CD14-positive monocyte (primary cell): Measurements from ENCODE around the gene BMX. TPM values are rescaled to one million over a fixed set of nuclear protein-coding genes. Genes with fewer than 3 reads are reported as not detected.

Source experiments
- DNase-seq, 3 donors: peaks; one replicate each; pipeline ENCODE4 v3.0.0-alpha.2; 2011 to 2022
- H2AFZ ChIP-seq: 2 replicates; pipeline ENCODE4 v1.6.0; 2012; ENCODE audit warnings: mild to moderate bottlenecking, low read depth, low read length, inconsistent platforms; ENCODE audit not compliant: insufficient read depth, poor library complexity, severe bottlenecking
- H3K27ac ChIP-seq, 2 donors: 1 replicate in 1 of 2; 2 replicates in 1 of 2; pipeline ENCODE4 v1.5.1; 2012 to 2013; ENCODE audit warnings: low read length in 2 of 2, control low read depth in 1 of 2, inconsistent platforms in 1 of 2, low read depth in 1 of 2, mild to moderate bottlenecking in 1 of 2
- H3K27me3 ChIP-seq, 2 donors: one replicate each; pipeline versions ENCODE4 v1.6.0 to v1.6.1; 2011 to 2013; ENCODE audit warnings: low read length in 2 of 2; ENCODE audit not compliant: control insufficient read depth in 2 of 2, insufficient read depth in 2 of 2
- H3K36me3 ChIP-seq, 2 donors: replicated peaks in 1 of 2; 1 replicate in 1 of 2; 2 replicates in 1 of 2; pipeline versions ENCODE4 v1.5.1 to v1.6.1; 2012 to 2013; ENCODE audit warnings: low read length in 2 of 2, control low read depth in 1 of 2, inconsistent platforms in 1 of 2, mild to moderate bottlenecking in 1 of 2; ENCODE audit not compliant: insufficient read depth in 2 of 2, control insufficient read depth in 1 of 2
- H3K4me1 ChIP-seq, 2 donors: 1 replicate in 1 of 2; 2 replicates in 1 of 2; pipeline versions ENCODE4 v1.5.1 to v1.6.1; 2012 to 2013; ENCODE audit warnings: low read length in 2 of 2, control low read depth in 1 of 2, inconsistent platforms in 1 of 2, mild to moderate bottlenecking in 1 of 2, moderate library complexity in 1 of 2; ENCODE audit not compliant: insufficient read depth in 2 of 2, control insufficient read depth in 1 of 2
- H3K4me2 ChIP-seq: replicated peaks from 2 replicates; pipeline ENCODE3; 2012; ENCODE audit warnings: low read length, moderate library complexity, mild to moderate bottlenecking; ENCODE audit not compliant: poor library complexity, severe bottlenecking; ENCODE audit errors: extremely low read depth
- H3K4me3 ChIP-seq, 3 experiments: fragments of 200-600 bp in 1 of 3; sonication (generic) in 1 of 3; replicated peaks in 1 of 3; 1 replicate in 2 of 3; 2 replicates in 1 of 3; pipeline ENCODE4 v1.5.1; 2011 to 2013; ENCODE audit warnings: low read length in 3 of 3, mild to moderate bottlenecking in 3 of 3, control low read depth in 2 of 3, low read depth in 2 of 3, inconsistent platforms in 1 of 3, moderate library complexity in 1 of 3
- H3K79me2 ChIP-seq: 2 replicates; pipeline ENCODE4 v1.6.0; 2012; ENCODE audit warnings: mild to moderate bottlenecking, control low read depth, inconsistent platforms, low read length, moderate library complexity; ENCODE audit not compliant: insufficient read depth
- H3K9ac ChIP-seq: 2 replicates; pipeline ENCODE4 v1.6.0; 2017; ENCODE audit warnings: low read length, mild to moderate bottlenecking; ENCODE audit not compliant: insufficient read depth, poor library complexity, severe bottlenecking
- H3K9me3 ChIP-seq, 2 donors: replicated peaks in 1 of 2; 1 replicate in 1 of 2; 2 replicates in 1 of 2; pipeline versions ENCODE4 v1.5.1 to v1.6.1; 2012 to 2013; ENCODE audit warnings: low read length in 2 of 2, control low read depth in 1 of 2; ENCODE audit not compliant: control insufficient read depth in 1 of 2, insufficient read depth in 1 of 2
- H4K20me1 ChIP-seq: 2 replicates; pipeline ENCODE4 v1.6.0; 2012; ENCODE audit warnings: mild to moderate bottlenecking, low read length, control low read depth, moderate library complexity; ENCODE audit not compliant: insufficient read depth
- H3K27ac Mint-ChIP-seq, 7 donors: one replicate each; pipeline ENCODE4 v1.8.0; 2020; ENCODE audit warnings: mild to moderate bottlenecking in 7 of 7, mixed read lengths in 7 of 7, moderate library complexity in 6 of 7, inconsistent platforms in 2 of 7
- H3K27me3 Mint-ChIP-seq, 3 donors: one replicate each; pipeline ENCODE4 v1.8.0; 2021 to 2022; ENCODE audit warnings: low read depth in 3 of 3, mild to moderate bottlenecking in 3 of 3, mixed read lengths in 3 of 3, moderate library complexity in 3 of 3, inconsistent platforms in 1 of 3
- H3K36me3 Mint-ChIP-seq, 2 donors: one replicate each; pipeline ENCODE4 v1.8.0; 2020; ENCODE audit warnings: mixed read lengths in 2 of 2, inconsistent platforms in 1 of 2, mild to moderate bottlenecking in 1 of 2
- H3K4me1 Mint-ChIP-seq: one replicate; pipeline ENCODE4 v1.8.0; 2020; ENCODE audit warnings: mild to moderate bottlenecking, mixed read lengths
- H3K4me3 Mint-ChIP-seq, 2 donors: one replicate each; pipeline ENCODE4 v1.8.0; 2020; ENCODE audit warnings: mild to moderate bottlenecking in 2 of 2, mixed read lengths in 2 of 2, moderate library complexity in 1 of 2
- H3K9me3 Mint-ChIP-seq, 7 donors: one replicate each; pipeline ENCODE4 v1.8.0; 2020 to 2022; ENCODE audit warnings: mixed read lengths in 7 of 7, mild to moderate bottlenecking in 6 of 7, moderate library complexity in 6 of 7, inconsistent platforms in 2 of 7
- WGBS: methylation state at CpG from one replicate; pipeline ENCODE4 v1.1.5; 2013; ENCODE audit warnings: missing lambda C conversion rate; ENCODE audit not compliant: insufficient coverage; 5-methylcytosine and 5-hydroxymethylcytosine counted together
- intact Hi-C, 2 donors: fragments of 100-400 bp; cut with micrococcal nuclease; formaldehyde crosslinking; loops; one replicate each; pipeline versions ENCODE4 v1.15.0 to v1.15.1; 2023
- polyA plus RNA-seq, 3 donors: library from polyadenylated mRNA; depleted of rRNA in 1 of 3; unstranded in 2 of 3; stranded (reverse) in 1 of 3; fragments of 300-500 nt in 2 of 3; fragments of >200 nt in 1 of 3; fragmentation: Illumina TruSeq in 2 of 3; gene quantifications; 1 replicate in 2 of 3; 2 replicates in 1 of 3; pipeline ENCODE4 v1.2.3, GENCODE V29; 2012 to 2021
- TF ChIP-seq, protein P1 (sequence below): fragments of 200-600 bp; IDR thresholded peaks from one replicate; pipeline ENCODE4 v1.8.0; 2022; ENCODE audit warnings: antibody characterized with exemption, mild to moderate bottlenecking

Gene BMX
- polyA plus RNA-seq, 3 donors: 0.15 to 0.26 (median 0.22) TPM

DNA sequence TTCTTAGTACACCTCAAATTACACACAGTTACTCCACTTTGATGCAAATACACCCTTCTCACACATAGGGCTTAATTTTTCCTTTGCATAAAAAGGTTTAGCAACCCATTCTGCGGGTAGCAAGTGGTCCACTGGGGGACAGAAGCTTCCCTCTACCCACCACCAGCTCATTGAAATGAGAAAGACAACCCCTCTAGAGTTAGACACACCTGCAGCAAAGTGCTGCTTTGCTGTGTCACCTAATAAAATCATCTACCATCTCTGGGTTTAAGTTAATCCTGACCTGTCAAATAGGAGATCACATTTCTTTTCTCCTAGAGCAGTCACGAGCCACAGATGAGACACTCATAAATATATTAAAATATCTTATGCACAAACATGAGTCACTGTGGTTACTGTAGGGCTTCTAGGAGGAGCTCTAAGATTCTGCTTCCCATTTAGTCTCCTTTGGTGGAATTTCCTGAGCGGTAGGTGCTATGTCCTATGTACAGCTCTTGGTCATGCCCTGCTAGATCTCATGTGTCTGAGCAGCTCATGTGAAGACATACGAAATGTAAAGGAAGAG is 11.9 kb downstream of the BMX start:
- Histone ChIP-seq H3K4me3 (no peak overlapping the region), H3K27ac (no peak overlapping the region), H3K27me3 (peaks cover 0 to 57% of the 10 kb centered on the region in 2 donors), H3K79me2 (no peaks in the 10 kb centered on the region), H3K36me3 (no peaks in the 10 kb centered on the region), H4K20me1 (no peaks in the 10 kb centered on the region), H3K9ac (no peak overlapping the region), H3K4me2 (no peak overlapping the region), H3K9me3 (no peaks in the 10 kb centered on the region), H3K4me1 (no peaks in the 10 kb centered on the region), H2AFZ (no peak overlapping the region)
- WGBS: no CpG with 5 or more reads among the region's 4 CpGs
- TF ChIP-seq, protein P1, sequence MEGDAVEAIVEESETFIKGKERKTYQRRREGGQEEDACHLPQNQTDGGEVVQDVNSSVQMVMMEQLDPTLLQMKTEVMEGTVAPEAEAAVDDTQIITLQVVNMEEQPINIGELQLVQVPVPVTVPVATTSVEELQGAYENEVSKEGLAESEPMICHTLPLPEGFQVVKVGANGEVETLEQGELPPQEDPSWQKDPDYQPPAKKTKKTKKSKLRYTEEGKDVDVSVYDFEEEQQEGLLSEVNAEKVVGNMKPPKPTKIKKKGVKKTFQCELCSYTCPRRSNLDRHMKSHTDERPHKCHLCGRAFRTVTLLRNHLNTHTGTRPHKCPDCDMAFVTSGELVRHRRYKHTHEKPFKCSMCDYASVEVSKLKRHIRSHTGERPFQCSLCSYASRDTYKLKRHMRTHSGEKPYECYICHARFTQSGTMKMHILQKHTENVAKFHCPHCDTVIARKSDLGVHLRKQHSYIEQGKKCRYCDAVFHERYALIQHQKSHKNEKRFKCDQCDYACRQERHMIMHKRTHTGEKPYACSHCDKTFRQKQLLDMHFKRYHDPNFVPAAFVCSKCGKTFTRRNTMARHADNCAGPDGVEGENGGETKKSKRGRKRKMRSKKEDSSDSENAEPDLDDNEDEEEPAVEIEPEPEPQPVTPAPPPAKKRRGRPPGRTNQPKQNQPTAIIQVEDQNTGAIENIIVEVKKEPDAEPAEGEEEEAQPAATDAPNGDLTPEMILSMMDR: no peak
- intact Hi-C loops: no loop called here
- Mint-ChIP-seq H3K27me3 (peaks cover 0 to 20% (median 0%) of the 10 kb centered on the region in 3 donors), H3K4me3 (no peak overlapping the region), H3K4me1 (peaks cover 5% of the 10 kb centered on the region), H3K27ac (no peak overlapping the region), H3K9me3 (peaks cover 0 to 2% (median 0%) of the 10 kb centered on the region in 7 donors), H3K36me3 (no peaks in the 10 kb centered on the region)
- DNase-seq: peak in 1 of 3 donors; percentile 4

DNA sequence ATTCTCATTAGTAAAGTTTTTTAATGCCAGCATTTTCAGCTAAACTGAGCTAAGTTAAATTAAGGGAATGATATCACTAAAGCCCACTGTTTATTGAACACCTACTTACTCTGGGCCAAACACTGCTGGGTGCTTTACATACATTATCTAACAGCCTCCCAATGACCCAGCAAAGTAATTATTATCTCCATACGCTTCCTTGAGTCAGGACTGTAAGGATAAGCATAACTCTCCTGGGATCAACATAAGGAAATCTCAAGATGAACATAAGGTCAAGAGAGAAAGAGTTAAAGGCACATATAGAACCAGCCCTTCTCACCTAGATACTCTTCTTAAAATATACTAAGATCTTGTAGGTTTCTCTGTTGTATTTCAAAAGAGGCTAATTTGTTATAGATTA is 13.7 kb downstream of the BMX start:
- Histone ChIP-seq H3K27ac (no peak overlapping the region), H3K4me2 (no peak overlapping the region), H3K27me3 (peaks cover 0 to 58% of the 10 kb centered on the region in 2 donors), H3K79me2 (no peaks in the 10 kb centered on the region), H4K20me1 (no peaks in the 10 kb centered on the region), H3K4me3 (no peak overlapping the region), H3K36me3 (no peaks in the 10 kb centered on the region), H3K9me3 (no peaks in the 10 kb centered on the region), H2AFZ (no peak overlapping the region), H3K9ac (no peak overlapping the region), H3K4me1 (no peaks in the 10 kb centered on the region)
- Mint-ChIP-seq H3K4me3 (no peak overlapping the region), H3K27ac (no peak overlapping the region), H3K9me3 (peaks cover 0 to 2% (median 0%) of the 10 kb centered on the region in 7 donors), H3K4me1 (peaks cover 5% of the 10 kb centered on the region), H3K27me3 (peaks cover 0 to 17% (median 0%) of the 10 kb centered on the region in 3 donors), H3K36me3 (no peaks in the 10 kb centered on the region)
- TF ChIP-seq, protein P1: no peak
- no CpG with 5 or more reads among the region's 1 CpG for WGBS
- intact Hi-C loops: no loop called here
- DNase-seq: no peak
